ENCODE results near the gene CARD6. TPM values are rescaled to one million over a fixed set of nuclear protein-coding genes. Genes with fewer than 3 reads are reported as not detected.
A peak's percentile ranks its signal among the peaks of the same experiment; 100 is the strongest.

The CARD6 gene
- total and polyA plus RNA-seq, 10 of the 15 experiments (the other 5 are each of a cell fraction or from before 2014, with no cell fraction given): 0.29 to 1.2 (median 0.62) TPM

- TF ChIP-seq IRF3 (IDR thresholded peaks at IDR 0.05) (no peak), CEBPZ (IDR thresholded peaks at IDR 0.05; ENCODE audit: low read depth, low read length) (no peak)
Measured at GRCh38 chr5:40826489-40827187, 14.5 kb upstream of the CARD6 start (continued).

GRCh38 chr5:40827188-40827977, 13.8 kb upstream of the CARD6 start:
- ATAC-seq: no peak
- 90% methylated on average over 10 of the region's 14 CpGs for WGBS (ENCODE audit: insufficient coverage, insufficient replicate concordance, low lambda C conversion rate, missing lambda C conversion rate)
- no peak for DNase-seq (ENCODE audit: low read depth, low spot score)
- no peak overlapping the region for H3K27ac ChIP-seq (ENCODE audit: control insufficient read depth, insufficient read depth)
- in situ Hi-C loops (cut with MboI): no loop called here
- no peak overlapping the region for H3K4me2 ChIP-seq (ENCODE audit: control insufficient read depth, insufficient read depth)
- no TSS peak for BruUV-seq (replicated peaks)
- H3K9ac ChIP-seq (ENCODE audit: control insufficient read depth, insufficient read depth, low read length): no peak overlapping the region
- ChIA-PET POLR2A (no interaction called here), CTCF (no interaction called here), SMC1A (ENCODE audit: uncharacterized antibody, unreplicated experiment) (interaction anchor here (1.3 kb wide), 2 partner anchors 12 to 16 kb away, joined by 3 read pairs; no protein-coding TSS in a partner anchor), RAD21 (ENCODE audit: unreplicated experiment) (no interaction called here)
- H2AFZ ChIP-seq (ENCODE audit: control insufficient read depth, low read depth, low read length): no peak overlapping the region
- TF ChIP-seq POLR2AphosphoS2 (IDR thresholded peaks at IDR 0.05; ENCODE audit: low read depth, low read length) (0 out of 2 replicates have a peak, but pooled peaks have one; percentile 21), ESRRA (IDR thresholded peaks at IDR 0.05; ENCODE audit: low read length) (no peak), POLR2AphosphoS5 (IDR thresholded peaks at IDR 0.05; ENCODE audit: low read length) (peak; percentile 34; the same call in 1 of the 2 replicates)
- H3K79me2 ChIP-seq (ENCODE audit: control insufficient read depth, insufficient read depth, low read length): peaks cover 25% of the 10 kb centered on the region
- no peaks in the 10 kb centered on the region for H3K27me3 ChIP-seq (replicated peaks in 1 of 2; ENCODE audit: control insufficient read depth in 2 of 2, insufficient read depth in 2 of 2, low read length in 1 of 2)
- no peak overlapping the region for H3K4me3 ChIP-seq
- no peaks in the 10 kb centered on the region; the same call in 1 of the 2 replicates for H4K20me1 ChIP-seq (ENCODE audit: control insufficient read depth, insufficient read depth)
- peaks cover 10 to 47% of the 10 kb centered on the region in 2 experiments for H3K36me3 ChIP-seq (ENCODE audit: control insufficient read depth in 2 of 2, insufficient read depth in 2 of 2, low read length in 1 of 2)
- H3K9me3 ChIP-seq (replicated peaks; ENCODE audit: control insufficient read depth, insufficient read depth, low read length): no peaks in the 10 kb centered on the region
- no peak for FAIRE-seq
- intact Hi-C loops (cut with micrococcal nuclease; ENCODE audit: unreplicated experiment): no loop called here
- peaks cover 3% of the 10 kb centered on the region; the same call in 1 of the 2 replicates for H3K4me1 ChIP-seq (ENCODE audit: control insufficient read depth, insufficient read depth, low read length)

Measured in GM12878 (cell line).